Activated naive CD4-positive, alpha-beta T cell treated with Interleukin-2 at 50 U/mL for 16 hours (primary cell): ENCODE data around the gene GTF3C1.

Source experiments
- DNase-seq: peaks from one replicate; pipeline ENCODE4 v3.0.0-alpha.2; 2020

Gene GTF3C1

DNA sequence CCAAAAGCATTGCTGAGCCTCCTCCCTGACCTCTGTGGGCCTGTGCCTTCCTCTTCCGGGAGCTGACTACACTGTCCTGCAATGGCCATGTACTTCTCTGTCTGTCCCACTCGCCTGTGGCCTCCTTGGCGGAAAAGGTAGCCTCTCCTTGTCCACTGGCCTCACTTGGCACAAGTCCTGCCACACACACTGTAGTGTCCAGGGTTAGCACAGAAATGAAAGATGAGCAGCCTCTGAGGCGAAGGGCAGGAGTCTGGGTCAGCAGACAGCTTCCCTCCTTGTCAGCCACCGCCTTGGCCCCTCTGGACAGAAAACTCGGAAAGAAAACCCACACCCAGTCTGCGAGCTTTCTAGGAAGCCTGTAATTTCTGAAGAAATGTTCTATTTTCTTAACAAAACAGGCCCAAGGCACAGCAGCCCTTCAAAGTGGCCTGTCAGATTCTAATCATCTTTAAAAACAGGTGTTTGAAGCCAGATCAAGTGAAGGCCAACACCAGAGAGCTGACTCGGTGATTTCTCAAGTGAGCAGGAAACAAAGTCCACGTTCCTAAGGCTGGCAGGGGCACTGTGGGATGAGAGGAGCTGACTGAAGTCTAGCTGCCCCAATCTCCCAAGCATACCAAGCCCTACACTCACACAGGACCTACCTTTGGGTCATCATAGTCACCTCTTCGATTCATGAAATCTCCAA is 67.2 kb downstream of the GTF3C1 start:
- DNase-seq: no peak

DNA sequence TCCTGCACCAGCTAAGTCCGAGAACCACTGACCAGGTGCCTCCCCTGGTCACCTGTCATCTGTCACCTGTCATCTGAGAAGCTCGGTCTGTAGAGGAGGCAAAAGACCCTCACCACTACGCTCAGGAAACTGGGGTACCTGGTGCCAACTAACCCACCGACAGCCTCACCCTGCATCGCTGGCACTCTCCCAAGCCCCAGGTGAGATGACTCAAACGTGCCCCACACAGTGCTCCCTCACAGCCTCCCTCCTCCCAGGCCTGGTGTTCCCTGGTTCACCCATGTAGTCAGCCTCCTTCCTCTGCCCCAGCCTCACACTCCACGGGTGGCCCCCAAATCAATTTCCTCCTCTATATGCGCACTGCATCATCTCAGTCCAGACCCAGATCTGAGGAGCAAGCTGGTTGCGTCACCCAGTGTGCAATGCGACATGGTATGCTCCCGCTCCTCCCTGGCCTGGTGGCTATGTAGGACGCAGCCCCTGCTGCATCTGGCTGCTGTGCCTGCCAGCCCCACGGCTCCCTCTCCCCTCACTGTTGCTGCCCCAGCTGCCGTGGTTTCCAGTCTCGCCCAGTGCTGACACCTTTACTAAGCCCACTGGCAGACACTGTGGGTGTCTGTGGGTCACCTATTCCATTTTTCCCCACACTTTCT is 68.3 kb downstream of the GTF3C1 start:
- no peak for DNase-seq

DNA sequence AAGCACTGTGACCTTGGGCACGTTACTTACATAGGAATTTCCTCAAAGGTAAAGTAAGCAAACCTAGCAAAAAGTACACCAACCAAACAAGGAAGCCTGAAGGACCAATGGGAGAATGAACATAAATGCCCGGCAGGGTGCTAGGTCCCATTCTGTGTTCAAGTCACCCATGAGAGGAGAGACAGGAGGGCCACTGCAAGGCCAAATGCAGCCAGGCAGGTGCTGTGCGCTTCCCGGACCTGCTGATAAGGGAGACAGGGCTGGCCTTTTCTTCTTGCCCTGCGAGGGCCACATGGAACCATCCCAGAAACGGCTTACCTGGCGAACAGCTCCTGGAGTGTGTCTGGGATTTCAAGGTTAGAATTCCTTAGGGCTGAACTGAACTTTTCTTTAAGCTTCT is 69.0 kb downstream of the GTF3C1 start:
- DNase-seq: no peak

DNA sequence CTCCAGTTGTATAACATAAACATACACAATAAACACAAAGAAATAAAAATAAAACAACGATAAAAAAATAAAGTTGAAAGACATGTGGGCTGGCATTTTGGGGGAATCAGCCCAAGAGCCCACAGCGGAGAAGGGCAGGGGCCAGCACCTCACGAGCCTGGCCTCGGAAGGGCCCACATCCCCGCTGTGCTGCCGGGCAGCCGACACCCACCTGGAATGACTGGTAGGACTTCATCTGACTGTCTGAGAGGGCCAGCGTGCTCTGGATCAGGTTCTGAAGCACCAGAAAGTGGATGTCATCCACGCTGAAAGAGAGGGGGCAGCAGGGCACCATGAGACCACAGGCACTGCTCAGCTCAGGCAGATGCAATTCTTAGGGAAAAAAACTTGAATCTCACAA is 73.5 kb downstream of the GTF3C1 start:
- no peak for DNase-seq

DNA sequence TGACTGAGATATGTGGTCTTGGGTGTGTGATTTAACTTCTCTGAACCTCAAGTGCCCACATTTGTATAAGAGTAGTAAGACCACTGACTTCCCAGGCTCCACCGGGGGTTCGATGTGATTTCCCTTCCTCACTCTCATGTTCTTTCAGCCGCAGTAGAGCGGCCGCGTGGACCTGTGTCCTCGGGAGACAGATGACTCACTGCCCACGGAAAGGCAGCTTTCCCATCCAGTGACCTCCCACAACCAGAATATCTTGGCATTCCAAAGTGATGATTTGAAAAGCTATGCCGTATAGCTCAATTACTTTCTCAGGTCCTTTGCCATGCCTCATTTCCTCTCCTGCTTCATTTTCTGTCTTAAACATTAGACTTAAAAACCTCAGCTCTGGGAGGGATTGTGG is 74.2 kb downstream of the GTF3C1 start:
- no peak for DNase-seq

DNA sequence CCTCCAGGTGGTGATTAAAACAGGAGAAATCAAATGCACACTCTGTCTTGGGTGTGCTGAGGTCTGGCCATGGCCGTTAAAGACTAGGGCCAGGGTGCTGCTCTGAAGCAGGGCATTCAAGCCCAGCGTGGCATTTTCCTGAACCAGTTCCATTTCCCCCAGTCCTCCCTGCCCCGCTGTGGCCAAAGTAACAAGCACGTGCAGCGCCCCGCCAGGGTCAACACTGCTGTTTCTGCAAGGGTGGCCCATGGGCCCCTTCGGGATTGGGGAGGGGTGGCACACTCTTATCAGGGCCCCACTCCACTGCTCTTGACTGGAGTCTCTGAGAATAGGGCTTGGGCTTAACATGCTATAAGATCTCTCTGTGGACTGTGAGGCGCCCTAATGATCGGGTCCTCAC is 74.8 kb downstream of the GTF3C1 start:
- DNase-seq: no peak

DNA sequence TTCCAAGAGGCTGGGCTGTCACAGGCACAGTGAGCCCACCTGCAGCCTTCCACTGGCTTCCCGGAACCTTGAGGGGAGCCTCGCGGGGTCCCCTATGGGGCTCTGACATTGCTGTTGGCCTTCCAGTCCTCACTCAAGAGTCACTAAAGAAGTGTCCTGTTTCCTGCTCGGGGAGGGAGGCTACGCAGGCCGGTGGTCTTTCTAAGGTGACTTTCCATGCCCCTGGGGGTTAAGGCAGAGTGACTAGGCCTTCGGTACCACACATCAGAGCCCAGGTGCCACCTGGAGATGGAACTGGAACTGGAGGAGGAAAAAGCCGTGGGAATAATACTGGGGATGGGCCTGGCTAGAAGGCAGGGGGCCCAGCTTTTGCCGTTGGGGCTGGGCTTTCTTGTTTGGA is 75.7 kb downstream of the GTF3C1 start:
- DNase-seq: no peak

DNA sequence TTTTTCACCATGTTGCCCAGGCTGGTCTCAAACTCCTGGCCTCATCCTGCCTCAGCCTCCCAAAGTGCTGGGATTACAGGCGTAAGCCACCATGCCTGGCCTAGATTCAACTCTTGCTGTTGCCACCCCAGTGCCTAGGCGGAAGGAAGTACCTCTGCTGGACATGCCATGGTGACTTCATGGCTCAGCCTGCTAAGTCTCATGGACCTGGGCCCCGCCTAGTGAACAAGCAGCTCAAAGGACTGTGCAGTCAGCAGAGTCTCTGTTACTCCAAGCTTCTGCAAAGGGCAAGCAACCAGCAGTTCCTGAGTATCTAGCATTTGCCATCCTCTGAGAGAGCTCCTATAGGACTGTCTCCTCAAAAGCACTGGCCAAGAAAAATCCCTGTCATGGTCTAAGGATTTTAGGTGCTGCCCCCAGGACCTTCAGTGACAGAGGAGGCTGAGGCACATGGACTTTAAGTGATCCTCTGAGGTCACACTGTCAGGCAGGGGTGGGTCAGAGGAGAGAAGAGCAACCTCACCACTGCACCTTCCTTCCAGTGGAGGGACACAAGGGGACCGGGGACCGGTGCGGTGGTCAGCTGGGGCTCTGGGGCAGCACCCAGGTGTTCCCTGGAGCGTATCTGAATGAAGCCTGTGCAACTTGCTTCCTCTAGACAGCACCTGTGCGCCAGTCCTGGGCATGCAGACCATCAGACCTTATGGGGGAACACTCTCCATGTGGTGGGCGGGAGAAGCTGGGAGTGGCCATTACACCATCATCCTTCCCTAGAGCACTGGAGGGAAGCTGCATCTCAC is 76.4 kb downstream of the GTF3C1 start:
- no peak for DNase-seq

DNA sequence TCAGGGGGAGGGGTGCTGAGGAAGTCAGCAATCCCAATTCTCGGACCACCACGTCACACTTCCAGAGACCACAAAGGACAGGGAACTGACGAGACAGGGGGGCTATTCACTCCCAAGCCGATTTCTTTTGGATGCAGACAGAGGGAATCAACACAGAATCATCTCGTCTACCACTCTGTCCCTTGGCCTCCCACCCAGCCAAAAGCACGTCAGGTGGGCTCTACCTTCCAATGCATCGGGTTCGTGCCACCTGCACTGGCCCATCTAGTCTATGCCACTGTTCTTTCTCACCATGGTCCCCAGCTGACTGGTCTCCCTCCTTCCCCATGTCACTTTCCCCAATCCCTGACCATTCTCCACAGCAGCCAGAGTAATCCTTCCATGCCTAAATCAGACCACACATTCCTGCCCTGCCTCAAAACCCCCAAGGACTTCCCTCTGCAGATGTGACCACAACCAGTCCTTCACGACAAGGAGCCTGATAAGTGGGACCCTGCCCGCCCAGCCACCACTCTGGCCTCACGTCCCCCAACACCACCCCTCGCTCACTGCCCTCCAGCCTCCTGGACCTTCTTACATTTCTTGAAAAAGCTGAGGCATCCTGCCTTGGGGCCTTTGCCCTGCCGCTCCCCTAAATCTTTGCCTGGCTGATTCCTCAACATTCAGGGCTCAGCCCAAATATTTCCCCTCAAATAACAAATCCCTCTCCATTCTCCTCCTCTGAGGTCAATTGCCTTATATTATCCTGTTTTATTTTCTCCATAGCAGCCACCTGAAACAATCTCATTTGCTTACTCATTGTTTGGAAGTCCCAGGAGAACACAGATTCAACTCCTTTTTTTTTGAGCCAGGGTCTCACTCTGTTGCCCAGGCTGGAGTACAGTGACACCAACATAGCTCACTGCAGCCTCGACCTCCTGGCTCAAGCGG is 77.4 kb downstream of the GTF3C1 start:
- no peak for DNase-seq

DNA sequence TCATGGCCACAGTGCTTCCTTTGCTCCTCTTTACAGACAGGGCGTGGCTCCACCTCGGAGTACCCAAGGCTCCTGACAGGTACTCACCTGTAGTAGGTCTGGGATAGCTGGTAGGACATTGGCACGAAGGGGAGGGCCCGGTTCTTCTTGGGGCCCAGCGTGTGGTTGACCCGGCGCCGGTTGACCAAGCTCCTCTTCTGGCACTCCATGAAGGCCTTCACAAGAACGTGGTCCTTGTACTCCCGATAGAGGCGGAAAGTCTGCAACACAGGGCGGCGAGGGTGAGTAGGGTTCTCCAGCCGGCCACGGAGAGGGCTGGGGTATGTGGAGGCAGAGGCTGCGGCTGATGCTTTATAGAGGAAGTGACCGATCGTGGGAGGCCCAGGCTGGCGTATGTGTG is 78.1 kb downstream of the GTF3C1 start:
- no peak for DNase-seq

DNA sequence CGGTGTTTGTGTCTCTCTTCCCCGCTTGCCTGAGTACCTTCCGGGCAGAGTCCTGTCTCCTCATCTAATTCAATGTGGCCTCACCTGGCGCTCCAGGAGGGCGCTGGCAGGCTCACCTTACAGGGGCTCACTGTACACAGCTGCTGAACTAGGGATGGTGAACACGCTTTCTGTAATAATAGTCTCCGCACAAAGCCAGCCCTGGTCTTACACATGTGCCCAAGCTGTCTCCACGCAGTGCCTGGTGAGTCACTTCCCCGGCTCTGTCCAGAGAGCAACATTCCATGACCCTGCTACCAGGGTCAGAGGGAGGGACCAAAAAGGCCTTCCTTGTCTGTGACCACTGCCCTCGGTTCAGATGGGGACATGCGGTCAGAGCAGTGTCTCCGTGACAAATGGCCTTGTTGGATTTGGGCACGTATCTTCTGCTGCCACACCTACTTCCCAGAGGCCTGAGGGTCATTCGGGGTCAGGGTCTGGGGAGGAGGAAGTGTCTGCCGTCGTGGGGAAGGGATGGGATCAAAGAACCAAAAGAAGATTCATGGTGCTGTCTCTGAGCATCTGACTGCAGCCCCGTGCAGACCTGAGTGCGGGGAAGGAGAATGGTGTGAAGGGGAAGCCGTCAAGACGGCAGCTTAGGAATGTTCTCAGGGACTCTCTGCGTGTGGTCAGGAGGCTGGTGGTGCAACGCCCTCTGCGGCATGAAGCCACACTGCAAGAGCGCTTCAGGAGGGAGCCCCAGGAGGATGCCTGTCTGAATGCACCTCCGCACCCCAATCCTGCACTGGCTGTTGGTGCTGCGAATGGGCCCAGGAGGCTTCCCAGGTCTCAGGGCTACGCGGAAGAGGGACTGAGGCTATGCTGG is 78.9 kb downstream of the GTF3C1 start:
- no peak for DNase-seq

DNA sequence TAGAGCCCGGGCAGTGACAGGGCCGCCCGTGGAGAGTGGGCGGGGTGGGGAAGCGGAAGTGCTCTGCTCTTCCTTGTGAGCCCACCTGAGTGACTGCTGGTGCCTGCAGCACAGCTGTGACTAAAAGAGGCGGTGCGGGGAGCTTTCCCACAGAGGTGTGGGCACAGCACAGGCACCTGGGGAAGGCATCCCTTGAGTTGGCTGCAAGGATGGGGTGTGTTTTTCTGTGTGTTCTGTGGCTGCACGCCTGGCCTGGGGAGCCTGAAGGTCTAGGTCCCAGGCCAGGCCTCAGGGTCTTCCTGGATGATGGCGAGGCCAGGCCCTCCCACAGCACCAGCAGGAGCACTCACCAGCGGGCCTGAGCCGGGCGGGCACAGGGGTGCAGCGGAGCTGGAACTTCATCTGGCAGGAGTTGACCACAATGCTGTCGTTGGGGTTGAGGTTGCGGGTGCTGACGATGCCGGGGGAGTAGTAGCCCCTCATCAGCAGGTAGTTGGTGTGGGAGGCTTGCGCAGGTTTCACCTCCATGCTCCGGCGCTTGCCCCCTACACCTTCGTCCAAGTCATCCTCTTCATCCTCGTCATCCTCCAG is 80.7 kb downstream of the GTF3C1 start:
- DNase-seq: no peak

DNA sequence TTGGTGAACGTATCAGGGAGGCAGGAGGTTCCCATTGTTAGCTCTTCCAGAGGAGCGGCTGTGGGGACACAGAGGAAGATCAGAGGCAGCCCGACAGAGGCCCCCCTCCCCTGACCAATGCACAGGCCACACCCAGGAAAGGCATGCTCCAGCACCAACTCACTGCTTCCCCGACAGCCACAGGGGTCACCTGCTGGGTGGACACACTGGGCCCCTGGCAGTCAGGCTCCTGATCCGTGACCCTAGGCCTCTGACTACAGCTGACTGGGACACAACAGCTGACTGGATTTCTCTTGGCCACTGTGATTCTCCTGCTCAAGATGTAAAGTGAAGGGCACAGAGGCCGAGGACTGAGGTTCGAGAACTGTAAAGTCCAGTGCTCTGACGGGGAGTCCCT is 84.2 kb downstream of the GTF3C1 start:
- DNase-seq: no peak

DNA sequence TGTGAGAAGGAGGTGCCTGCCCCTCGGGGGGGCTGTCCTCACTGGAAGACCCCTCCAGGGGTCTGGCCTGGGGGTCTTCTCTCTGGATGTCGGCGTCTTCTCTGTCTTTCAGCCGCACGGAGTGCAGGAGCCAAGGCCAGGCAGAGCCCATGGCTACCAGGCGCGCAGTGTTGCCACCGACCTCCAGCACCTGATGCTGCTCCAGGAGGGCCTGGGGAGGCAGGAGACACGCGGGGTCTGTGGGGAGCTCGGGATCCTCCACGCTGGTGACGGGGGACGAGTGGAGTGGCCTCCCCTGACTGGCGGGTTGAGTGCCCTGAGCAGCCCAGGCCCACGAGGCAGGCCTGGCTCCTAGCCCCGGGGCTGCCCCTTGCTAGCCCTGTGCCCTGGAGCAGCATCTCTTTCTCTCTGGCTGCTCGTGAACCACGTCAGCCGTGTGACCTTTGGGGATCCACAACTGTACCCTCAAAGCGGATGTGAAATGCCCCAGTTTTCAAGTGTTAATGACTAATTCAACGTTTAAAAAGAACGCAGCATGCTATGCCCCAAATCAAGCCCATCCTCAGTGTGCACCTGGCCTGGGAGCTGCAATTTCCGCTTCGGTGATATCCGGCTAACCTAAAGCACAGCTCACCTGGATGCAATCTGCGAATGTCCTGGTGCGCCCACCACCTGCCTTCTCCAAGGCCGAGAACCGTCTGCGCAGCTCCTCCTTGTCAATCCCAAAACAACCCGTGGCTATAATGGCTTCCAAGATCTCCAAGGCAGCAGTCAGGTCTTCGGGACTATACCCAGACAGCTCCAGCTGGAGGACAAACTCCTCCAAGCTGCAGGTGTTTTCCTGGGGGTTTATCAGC is 84.9 kb downstream of the GTF3C1 start:
- DNase-seq: no peak

DNA sequence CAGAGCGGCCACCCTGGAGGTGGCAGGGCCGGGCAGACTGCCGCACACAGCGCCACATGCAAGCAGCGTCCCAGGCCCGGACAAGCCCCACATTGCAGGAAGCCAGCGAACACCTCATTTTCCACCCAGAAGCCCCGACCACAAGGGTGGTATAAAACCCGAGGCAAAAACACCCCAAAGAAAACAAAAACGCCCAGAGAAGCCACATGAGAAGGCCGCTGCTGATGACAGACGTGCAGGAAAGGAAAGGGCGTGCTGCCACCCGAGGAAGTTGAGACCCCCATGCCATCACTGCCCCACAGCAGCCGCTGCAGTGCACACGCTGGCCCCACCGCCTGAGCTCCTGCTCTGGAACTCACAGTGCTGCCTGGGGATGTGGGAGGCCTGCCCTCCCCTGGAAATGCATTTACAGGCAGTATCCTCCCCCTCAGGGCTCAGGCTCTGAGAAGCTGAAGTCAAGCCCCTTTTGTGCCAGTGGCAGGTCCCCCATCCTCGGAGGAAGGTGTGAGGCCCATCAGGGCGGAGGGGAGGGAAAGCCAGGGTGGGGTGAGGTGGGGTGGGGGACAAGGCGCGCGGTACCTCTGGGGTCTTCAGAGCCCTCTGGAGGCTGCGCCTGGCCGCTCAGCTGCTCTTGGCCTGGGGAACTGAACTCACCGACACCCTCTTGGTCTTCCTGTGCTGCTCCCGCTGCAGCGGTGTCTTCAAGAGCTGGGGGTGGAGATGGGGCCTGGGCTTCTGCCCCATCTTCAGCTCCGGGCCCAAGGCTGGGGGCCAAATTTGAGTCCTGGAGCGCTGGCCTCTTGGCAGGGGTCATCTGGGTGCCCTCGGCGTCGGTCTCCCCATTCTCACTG is 85.7 kb downstream of the GTF3C1 start:
- peak; percentile 46 for DNase-seq

DNA sequence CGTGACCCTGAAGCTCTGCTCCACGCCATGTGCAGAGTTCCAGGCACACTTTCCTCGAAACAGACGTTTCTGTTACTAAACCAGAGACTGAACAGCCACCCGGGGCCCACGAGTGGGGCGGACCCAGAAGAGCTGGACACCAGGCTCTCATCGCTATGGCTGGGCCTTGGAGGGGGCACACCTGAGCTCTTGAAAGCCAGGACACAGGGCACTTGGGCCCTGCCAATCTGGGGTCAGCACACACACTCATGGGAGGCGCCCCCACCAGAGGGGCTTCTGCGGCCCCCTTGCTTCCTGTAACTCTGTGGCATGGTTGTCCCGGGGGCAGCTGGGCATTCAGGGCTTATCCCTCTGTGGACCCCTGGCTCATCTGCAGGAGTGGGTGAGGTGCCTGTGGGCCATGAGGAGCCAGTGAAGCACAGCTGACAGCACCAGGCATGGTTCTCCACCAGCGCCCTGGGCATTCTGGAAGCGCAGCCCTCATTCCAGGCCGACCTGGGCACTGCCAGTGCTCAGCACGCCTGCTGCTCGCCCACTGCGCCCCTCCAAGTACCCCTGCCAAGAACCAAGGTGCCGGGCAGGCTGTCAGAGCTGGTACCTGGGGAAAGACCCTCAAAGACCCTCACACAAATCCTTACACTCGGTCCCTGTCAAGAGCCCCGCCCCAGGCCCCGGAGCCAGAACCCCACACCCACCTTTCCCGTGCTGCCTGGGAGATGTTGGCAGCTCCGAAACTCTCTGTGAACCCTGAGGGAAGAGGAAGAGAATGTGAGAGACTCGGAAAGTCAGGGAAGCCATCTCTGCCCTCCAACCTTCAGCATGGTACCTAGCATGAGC is 86.6 kb downstream of the GTF3C1 start:
- DNase-seq: no peak

DNA sequence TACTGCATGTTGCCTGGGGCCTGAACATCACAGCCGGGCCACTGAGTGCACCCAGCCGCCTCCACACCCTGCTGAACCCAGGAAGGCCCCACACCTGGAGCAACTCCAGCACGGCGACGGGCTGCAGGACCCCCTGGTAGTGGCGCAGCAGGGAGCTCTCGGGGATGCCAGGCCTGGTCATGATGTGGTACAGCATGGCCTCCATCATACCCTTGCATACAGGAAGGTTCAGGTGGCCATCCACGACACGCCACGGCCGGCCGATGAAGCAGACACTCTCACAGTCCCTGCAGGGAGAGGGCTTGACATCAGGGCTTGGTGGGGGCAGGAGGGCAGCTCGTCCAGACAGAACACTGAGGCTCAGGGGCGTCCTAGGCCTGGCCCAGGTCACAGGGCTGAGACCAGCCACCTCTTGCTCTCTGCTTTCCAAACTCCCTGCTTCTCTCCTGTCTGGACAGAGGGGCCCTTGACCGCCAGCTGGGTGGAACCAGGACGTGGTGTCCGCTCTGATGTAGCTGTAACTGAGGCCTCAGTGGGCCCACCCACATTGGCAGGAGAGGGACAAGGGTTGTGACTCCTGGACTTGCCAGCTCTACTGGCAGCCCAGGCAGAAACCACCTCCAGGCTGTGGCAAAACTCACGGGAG is 87.4 kb downstream of the GTF3C1 start:
- DNase-seq: no peak
